ENCODE data around the gene TACC3.

TACC3 gene

GRCh38 chr4:1725521-1725920 lies 4.2 kb downstream of the TACC3 start:
- DNase-seq: no peak

- peak; percentile 48 for DNase-seq
Observed at GRCh38 chr4:1726146-1726934, 5.0 kb downstream of the TACC3 start.

DNA sequence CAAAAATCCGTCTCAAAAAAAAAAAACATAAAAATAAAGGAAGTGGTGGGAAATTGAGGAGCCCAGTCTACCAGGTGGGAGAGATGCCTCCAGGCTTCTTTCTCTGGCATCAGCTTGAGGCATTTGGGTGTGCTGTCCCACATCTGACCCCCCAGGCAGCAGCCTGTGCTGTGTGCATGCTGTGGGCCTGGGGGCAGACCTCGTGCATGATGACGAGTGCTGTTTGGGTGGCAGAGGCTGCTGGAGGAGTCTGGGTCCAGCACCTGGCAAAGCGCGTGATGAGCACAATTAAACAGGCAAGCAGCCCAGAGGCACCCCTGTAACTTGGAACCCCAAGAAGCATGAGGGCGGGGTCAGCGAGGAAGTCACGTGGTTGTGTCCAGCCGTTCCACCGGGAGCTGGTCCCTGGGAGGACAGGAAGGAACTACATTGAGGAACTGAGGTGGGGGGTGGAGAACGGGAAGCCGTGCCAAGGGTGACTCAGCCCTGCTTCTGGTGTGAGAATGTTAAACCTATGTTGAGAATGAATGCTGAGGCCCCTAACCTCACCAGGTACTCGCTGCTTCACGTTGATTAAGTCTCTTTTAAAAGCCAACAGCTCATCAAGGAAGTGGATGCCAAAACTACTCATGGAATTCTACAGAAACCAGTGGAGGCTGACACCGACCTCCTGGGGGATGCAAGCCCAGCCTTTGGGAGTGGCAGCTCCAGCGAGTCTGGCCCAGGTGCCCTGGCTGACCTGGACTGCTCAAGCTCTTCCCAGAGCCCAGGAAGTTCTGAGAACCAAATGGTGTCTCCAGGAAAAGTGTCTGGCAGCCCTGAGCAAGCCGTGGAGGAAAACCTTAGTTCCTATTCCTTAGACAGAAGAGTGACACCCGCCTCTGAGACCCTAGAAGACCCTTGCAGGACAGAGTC lies 6.1 kb downstream of the TACC3 start:
- DNase-seq: no peak

DNA sequence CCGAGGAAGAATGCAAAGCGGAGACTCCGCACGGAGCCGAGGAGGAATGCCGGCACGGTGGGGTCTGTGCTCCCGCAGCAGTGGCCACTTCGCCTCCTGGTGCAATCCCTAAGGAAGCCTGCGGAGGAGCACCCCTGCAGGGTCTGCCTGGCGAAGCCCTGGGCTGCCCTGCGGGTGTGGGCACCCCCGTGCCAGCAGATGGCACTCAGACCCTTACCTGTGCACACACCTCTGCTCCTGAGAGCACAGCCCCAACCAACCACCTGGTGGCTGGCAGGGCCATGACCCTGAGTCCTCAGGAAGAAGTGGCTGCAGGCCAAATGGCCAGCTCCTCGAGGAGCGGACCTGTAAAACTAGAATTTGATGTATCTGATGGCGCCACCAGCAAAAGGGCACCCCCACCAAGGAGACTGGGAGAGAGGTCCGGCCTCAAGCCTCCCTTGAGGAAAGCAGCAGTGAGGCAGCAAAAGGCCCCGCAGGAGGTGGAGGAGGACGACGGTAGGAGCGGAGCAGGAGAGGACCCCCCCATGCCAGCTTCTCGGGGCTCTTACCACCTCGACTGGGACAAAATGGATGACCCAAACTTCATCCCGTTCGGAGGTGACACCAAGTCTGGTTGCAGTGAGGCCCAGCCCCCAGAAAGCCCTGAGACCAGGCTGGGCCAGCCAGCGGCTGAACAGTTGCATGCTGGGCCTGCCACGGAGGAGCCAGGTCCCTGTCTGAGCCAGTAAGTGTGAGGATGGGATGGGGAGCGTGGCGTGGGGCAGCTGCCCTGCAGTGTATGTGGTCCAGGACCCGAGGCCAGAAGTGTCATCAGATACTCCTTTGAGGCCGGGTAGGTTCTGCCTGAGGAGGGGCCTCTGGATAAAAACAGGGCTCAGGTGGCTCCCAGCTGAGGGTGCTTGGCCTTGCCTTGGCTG lies 7.0 kb downstream of the TACC3 start:
- no peak for DNase-seq

DNA sequence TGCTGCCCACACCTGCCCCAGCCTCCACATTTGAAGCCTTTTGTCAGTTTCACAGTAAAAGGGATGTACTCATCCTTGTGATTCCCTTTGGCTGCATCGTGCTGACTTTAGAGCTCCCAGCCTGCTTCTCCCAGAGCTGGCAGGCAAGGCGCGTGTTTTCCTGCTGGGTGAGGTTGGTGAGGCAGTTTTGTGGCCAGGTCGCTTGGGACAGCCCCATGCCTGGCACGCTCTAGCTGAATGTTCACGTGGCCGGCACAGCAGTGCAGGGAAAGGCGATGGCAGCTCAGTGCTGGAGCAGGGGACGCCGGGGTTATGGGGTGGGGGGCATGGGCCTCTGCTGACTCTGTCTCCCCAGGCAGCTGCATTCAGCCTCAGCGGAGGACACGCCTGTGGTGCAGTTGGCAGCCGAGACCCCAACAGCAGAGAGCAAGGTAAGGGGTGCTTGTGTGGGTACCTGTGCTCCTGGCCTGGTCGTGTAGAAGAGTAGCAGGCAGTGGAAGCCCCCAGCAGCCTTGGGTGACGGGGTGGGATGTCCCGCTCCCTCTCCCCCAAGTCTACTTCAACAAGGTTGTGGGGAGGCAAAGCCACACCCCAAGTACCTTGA lies 9.3 kb downstream of the TACC3 start:
- no peak for DNase-seq

DNA sequence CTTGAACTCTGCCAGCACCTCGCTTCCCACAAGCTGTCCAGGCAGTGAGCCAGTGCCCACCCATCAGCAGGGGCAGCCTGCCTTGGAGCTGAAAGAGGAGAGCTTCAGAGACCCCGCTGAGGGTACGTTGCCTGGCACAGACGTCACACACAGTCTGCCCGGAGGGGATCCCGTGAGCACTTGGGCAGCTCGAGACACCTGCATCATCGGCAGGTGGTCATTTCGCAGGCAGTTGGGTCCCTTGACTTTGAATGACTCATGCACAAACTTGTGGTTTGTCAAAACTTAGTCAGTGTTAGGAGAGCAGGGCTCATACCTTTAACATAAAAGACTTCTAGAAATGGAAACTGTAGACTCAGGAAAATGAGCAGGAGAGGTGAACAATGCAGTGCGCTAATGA lies 9.9 kb downstream of the TACC3 start:
- DNase-seq: no peak

DNA sequence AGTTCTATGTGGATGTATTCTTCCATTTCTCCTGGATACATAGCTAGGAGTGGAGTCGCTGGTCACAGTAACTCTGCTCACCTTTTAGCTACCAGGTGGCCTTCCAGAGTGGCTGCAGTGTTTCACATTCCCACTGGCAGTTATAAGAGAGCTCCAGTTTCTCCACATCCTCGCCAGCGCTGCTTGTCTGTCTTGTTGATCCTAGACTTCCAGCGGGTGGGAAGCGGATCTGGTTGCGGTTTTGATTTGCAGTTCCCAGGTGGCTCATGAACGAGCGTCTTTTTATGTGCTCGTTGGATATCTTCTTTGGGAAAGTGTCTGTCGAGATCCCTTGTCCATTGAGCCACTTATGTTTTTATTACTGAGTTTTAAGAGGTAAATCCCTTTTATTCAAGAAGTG lies 11.6 kb downstream of the TACC3 start:
- no peak for DNase-seq

GRCh38 chr4:1735215-1735614 lies 13.9 kb downstream of the TACC3 start:
- no peak for DNase-seq

DNA sequence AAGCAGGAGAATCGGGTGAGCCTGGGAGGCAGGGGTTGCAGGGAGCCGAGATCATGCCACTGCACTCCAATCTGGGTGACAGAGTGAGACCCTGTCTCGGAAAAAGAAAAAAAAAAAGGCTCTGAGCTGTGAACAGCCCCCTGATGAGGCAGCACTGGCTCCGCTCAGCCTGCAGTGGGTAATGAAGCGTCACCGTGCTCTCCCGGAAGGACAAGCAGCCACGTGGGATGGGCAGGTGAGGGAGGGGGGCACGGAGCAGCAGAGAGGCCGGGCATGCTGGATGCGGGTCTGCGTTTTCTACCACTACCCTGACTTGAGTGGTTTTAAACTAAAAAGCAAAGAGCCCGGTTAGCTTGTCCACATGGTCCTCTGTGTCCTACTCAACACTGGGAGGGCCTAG lies 15.5 kb downstream of the TACC3 start:
- no peak for DNase-seq

GRCh38 chr4:1737666-1738065 lies 16.3 kb downstream of the TACC3 start:
- no peak for DNase-seq

GRCh38 chr4:1738410-1738809 lies 17.1 kb downstream of the TACC3 start:
- DNase-seq: no peak

GRCh38 chr4:1739358-1739757 lies 18.0 kb downstream of the TACC3 start:
- DNase-seq: no peak

DNA sequence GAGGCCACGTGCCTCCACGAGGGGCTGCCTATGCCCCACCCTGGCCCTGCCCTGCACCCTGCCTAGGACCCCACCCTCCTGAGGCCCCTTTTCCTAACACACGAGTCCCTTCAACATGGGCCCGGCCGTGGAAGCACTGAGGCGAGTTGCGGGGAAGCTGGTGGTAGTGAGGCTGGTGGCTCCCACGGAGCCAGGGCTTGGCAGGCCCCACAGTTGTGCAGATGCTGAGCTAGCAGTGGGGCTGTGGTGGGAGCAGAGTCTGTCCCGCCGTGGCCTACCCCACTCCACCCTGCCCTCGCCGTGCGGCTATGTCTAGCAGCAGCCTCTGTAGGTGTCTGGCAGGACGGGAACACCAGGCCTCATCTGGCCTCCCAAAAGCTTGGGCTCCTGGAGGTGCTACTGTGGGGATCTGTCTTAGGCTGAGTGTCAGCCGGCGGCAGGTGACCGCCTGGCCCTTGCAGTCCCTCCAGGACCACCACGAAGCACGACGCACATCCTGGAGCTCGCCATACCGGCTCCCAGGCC lies 18.8 kb downstream of the TACC3 start:
- DNase-seq: no peak

- no peak for DNase-seq
Observed at GRCh38 chr4:1741208-1741607, 19.9 kb downstream of the TACC3 start.

- no peak for DNase-seq
Observed at GRCh38 chr4:1743551-1743950, 22.2 kb downstream of the TACC3 start.

GRCh38 chr4:1743975-1744374 lies 22.7 kb downstream of the TACC3 start:
- DNase-seq: no peak

DNA sequence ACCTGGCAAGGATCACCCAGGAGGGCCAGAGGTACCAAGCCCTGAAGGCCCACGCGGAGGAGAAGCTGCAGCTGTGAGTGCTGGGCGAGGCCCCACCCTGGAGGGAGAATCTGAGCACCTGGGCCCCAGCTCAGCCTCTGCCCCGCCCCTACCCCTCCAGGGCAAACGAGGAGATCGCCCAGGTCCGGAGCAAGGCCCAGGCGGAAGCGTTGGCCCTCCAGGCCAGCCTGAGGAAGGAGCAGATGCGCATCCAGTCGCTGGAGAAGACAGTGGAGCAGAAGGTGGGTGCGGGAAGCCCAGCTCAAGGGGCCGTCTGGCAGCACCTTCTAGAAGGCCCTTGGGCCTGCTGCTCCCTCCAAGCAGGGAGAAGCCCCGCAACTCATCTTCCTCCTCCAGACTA lies 23.2 kb downstream of the TACC3 start:
- DNase-seq: no peak

GRCh38 chr4:1745165-1745564 lies 23.8 kb downstream of the TACC3 start:
- DNase-seq: no peak

DNA sequence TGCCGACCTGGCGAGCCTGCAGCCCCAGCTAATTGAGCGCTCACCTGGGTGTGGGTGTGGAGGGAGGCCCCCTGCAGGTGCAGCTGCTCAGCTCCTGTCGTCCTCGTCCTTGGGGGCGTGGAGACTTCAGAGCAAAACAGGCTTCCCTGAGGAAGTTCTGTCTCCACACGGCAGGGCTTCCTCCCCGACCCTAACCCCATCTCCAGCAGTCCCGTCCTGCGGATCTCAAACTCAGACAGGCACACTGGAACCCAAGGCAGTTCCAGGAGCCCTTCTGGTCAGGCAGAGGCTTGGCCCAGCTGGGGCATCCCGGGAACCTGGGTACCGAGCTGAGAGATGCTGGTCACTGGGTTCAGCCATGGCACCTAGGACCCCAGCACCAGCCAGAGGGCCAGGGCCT lies 24.4 kb downstream of the TACC3 start:
- no peak for DNase-seq

DNA sequence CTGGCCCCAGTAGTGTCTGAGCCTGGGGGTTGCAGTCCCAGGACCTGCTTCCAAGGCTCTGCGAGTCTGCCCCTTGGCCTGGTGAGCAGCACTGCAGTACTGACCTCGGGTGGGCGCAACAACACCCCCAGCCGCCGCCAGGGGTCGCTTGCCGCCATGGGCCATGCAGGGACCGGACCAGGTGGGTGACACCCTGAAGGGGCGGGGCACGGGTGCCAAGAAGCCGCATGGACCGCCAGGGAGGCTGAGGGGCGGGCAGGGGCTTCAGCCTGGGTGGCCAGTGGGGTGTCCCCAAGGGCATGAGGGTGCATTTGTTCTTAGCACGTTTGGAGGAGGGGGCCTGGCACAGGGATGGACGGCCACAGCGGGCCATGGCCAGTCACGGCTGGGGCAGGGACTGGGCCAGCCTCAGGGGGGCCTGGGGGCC lies 25.0 kb downstream of the TACC3 start:
- DNase-seq: no peak

DNA sequence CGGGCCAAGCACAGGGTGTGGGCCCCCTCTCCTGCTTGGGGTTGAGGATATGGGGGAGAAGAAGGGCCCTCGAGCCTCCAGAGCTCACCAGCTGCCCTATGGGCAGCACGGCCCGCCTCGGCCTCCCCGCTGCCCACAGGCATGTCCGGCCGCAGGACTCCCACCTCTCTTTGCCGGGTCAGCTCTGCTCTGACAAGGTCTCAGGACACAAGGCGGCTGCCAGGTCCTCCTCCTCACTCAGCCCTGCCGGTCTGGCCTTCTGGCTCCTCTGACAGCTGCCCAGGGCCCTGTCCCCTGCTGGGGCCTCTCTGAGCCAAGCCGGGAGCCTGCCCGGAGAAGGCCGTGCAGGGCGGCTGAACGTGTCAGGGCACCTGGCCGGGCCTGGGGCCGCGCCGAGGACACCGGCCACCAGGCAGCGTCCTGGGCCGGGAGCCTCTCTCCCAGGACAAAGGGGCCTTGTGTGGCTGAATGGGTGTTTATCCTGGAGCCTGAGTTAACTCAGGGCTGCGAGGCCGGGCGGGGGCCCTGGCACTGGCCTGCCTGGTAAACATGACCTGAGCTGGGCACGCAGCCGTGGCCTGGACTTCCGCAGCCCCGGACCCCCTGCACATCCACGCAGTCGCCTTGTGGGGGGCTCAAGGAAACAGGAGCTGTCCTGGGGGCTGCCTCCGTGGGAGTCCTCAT lies 25.7 kb downstream of the TACC3 start:
- DNase-seq: no peak

DNA sequence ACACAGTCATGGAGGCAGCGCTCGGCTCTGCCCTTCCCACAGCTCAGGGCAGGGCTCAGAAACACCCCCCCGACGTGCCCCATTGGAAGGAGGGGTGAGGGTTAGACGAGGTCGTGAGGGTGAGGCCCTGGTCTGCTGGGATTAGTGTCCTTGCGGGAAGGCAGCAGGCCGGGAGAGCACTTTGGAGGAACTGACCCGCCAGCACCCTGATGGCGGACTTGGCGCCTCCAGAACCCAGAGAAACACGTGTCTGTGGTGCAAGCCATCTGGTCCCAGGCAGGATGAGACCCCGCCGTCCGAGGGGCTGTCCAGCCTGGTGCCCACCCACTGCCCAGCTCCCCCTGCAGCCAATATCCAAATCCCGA lies 26.3 kb downstream of the TACC3 start:
- no peak for DNase-seq
